K562 (cell line): ENCODE results near the gene EML3. TPM values are rescaled to one million over a fixed set of nuclear protein-coding genes. Genes with fewer than 3 reads are reported as not detected.

Experiments
- BACH1 ChIP-seq: fragments of 200-800 bp; sonication (Bioruptor generic); IDR thresholded peaks from 2 replicates; pipeline ENCODE4 v1.6.1; 2016; ENCODE audit warnings: missing genetic modification characterization, missing compliant biosample characterization
- CBFB ChIP-seq: sonication (generic); formaldehyde crosslinking; IDR thresholded peaks from 2 replicates; pipeline ENCODE4 v1.4.0; 2020; ENCODE audit warnings: mild to moderate bottlenecking, missing genetic modification reagents
- CBX8 ChIP-seq: fragments of 200-600 bp; sonication (generic); IDR thresholded peaks from 2 replicates; pipeline ENCODE4 v1.6.1; 2012; ENCODE audit warnings: borderline replicate concordance, mixed run types, low read depth, mild to moderate bottlenecking, moderate library complexity, mixed read lengths, low read length, control low read depth, inconsistent platforms; ENCODE audit not compliant: poor library complexity, severe bottlenecking; ENCODE audit errors: extremely low read depth
- E2F1 ChIP-seq: sonication (generic); formaldehyde crosslinking; IDR thresholded peaks from 2 replicates; pipeline ENCODE4 v1.8.1; 2023; ENCODE audit warnings: mild to moderate bottlenecking, missing genetic modification reagents, moderate library complexity
- ELF2 ChIP-seq: fragments of 250-450 bp; sonication (Bioruptor Pico); IDR thresholded peaks from 2 replicates; pipeline ENCODE4 v1.5.0; 2021; ENCODE audit warnings: mild to moderate bottlenecking
- EP400 ChIP-seq: fragments of 450-650 bp; IDR thresholded peaks from 2 replicates; pipeline ENCODE4 v1.6.1; 2017; ENCODE audit warnings: antibody characterized with exemption, mild to moderate bottlenecking, moderate library complexity
- HDGF ChIP-seq: fragments of 450-650 bp; IDR thresholded peaks from 2 replicates; pipeline ENCODE4 v1.6.1; 2016
- HMG20B ChIP-seq: fragments of 250-450 bp; sonication (Bioruptor Pico); IDR thresholded peaks from 2 replicates; pipeline ENCODE4 v1.5.0; 2021; ENCODE audit warnings: mild to moderate bottlenecking
- IRF9 ChIP-seq: fragments of 450-650 bp; IDR thresholded peaks from 2 replicates; pipeline ENCODE4 v1.6.1; 2016; ENCODE audit warnings: missing biosample characterization, missing genetic modification characterization
- JUNB ChIP-seq: fragments of 450-650 bp; formaldehyde crosslinking; conservative IDR thresholded peaks from 2 replicates; pipeline ENCODE4 v1.4.0; 2020; ENCODE audit warnings: mild to moderate bottlenecking
- JUND ChIP-seq, 2 experiments: IDR thresholded peaks; 2 replicates in 1 of 2; 3 replicates in 1 of 2; pipeline ENCODE4 v1.6.1; 2011; ENCODE audit warnings: borderline replicate concordance in 2 of 2, low read depth in 2 of 2, low read length in 2 of 2, improper control_type of control experiment in 1 of 2, missing biosample characterization in 1 of 2, missing genetic modification characterization in 1 of 2, missing genetic modification reagents in 1 of 2
- NFE2 ChIP-seq: IDR thresholded peaks from 2 replicates; pipeline ENCODE4 v1.6.1; 2014; ENCODE audit warnings: antibody characterized with exemption, low read depth
- PHF21A ChIP-seq: fragments of 450-650 bp; IDR thresholded peaks from 2 replicates; pipeline ENCODE4 v1.6.1; 2017; ENCODE audit warnings: low read depth, borderline replicate concordance
- PHF8 ChIP-seq: fragments of 200-600 bp; sonication (generic); IDR thresholded peaks from 2 replicates; pipeline ENCODE4 v1.6.1; 2012; ENCODE audit warnings: mixed run types, mild to moderate bottlenecking, inconsistent platforms, low read length, moderate library complexity, borderline replicate concordance
- POLR2A ChIP-seq: fragments of 450-650 bp; conservative IDR thresholded peaks from 2 replicates; pipeline ENCODE4 v1.6.1; 2016
- RFX7 ChIP-seq: fragments of 250-450 bp; sonication (Bioruptor Pico); IDR thresholded peaks from 2 replicates; pipeline ENCODE4 v1.5.1; 2021; ENCODE audit warnings: mild to moderate bottlenecking
- ZNF12 ChIP-seq: sonication (generic); formaldehyde crosslinking; IDR thresholded peaks from 2 replicates; pipeline ENCODE4 v1.4.0; 2020; ENCODE audit warnings: mild to moderate bottlenecking, missing genetic modification reagents
- ZNF121 ChIP-seq: sonication (generic); formaldehyde crosslinking; conservative IDR thresholded peaks from 2 replicates; pipeline ENCODE4 v1.8.0; 2022; ENCODE audit warnings: missing genetic modification reagents
- ZNF133 ChIP-seq: fragments of 250-450 bp; sonication (Bioruptor Pico); IDR thresholded peaks from 2 replicates; pipeline ENCODE4 v1.4.0; 2020; ENCODE audit warnings: mild to moderate bottlenecking
- ZNF408 ChIP-seq: fragments of 250-450 bp; sonication (Bioruptor Pico); IDR thresholded peaks from 2 replicates; pipeline ENCODE4 v1.4.0; 2020; ENCODE audit warnings: low read depth, mild to moderate bottlenecking, moderate library complexity
- ZNF785 ChIP-seq: fragments of 250-450 bp; sonication (Bioruptor Pico); IDR thresholded peaks from 2 replicates; pipeline ENCODE4 v1.4.0; 2020; ENCODE audit warnings: mild to moderate bottlenecking
- polyA plus RNA-seq, 8 experiments: library from polyadenylated mRNA; depleted of rRNA in 4 of 8; stranded (reverse) in 5 of 8; unstranded in 3 of 8; fragments of >200 nt; fragmentation: Nextera tagmentation in 2 of 8; fragmentation: Illumina TruSeq in 1 of 8; extraction: Ambion mirVana in 2 of 8; extraction: Trizol in 1 of 8; gene quantifications; 2 replicates each; pipeline versions ENCODE4 v1.2.1 to v1.2.3, GENCODE V29; 2011 to 2014; ENCODE audit warnings: inconsistent platforms in 1 of 8, missing spikeins in 1 of 8
- total RNA-seq, 7 experiments: library from RNA; depleted of rRNA in 6 of 7; stranded (reverse); fragments of >200 nt in 6 of 7; fragmentation: Illumina TruSeq in 2 of 7; extraction: Trizol in 2 of 7; gene quantifications; 2 replicates each; pipeline versions ENCODE4 v1.2.1 to v1.2.3, GENCODE V29; 2011 to 2021; ENCODE audit warnings: low replicate concordance in 1 of 7
- TF ChIP-seq, protein P1 (sequence below): sonication (generic); formaldehyde crosslinking; IDR thresholded peaks from 2 replicates; pipeline ENCODE4 v1.8.0; 2022; ENCODE audit warnings: missing genetic modification reagents, mild to moderate bottlenecking, borderline replicate concordance
- TF ChIP-seq, protein P2 (sequence below): IDR thresholded peaks from 2 replicates; pipeline ENCODE4 v1.6.1; 2012; ENCODE audit warnings: low read depth, low read length, improper control_type of control experiment, borderline replicate concordance

EML3 gene
- total and polyA plus RNA-seq, 9 of the 15 experiments (the other 6 are each of a cell fraction or from before 2014, with no cell fraction given) = 0.32 to 90.5 (median 26.4) TPM

GRCh38 chr11:62612366-62613290, at the start of gene EML3, which contains the start of gene ROM1 (continued):
- TF ChIP-seq, protein P1, sequence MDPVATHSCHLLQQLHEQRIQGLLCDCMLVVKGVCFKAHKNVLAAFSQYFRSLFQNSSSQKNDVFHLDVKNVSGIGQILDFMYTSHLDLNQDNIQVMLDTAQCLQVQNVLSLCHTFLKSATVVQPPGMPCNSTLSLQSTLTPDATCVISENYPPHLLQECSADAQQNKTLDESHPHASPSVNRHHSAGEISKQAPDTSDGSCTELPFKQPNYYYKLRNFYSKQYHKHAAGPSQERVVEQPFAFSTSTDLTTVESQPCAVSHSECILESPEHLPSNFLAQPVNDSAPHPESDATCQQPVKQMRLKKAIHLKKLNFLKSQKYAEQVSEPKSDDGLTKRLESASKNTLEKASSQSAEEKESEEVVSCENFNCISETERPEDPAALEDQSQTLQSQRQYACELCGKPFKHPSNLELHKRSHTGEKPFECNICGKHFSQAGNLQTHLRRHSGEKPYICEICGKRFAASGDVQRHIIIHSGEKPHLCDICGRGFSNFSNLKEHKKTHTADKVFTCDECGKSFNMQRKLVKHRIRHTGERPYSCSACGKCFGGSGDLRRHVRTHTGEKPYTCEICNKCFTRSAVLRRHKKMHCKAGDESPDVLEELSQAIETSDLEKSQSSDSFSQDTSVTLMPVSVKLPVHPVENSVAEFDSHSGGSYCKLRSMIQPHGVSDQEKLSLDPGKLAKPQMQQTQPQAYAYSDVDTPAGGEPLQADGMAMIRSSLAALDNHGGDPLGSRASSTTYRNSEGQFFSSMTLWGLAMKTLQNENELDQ = no peak
- TF ChIP-seq IRF9 (tag) = no peak
- no peak for TF ChIP-seq BACH1
- TF ChIP-seq CBFB (CRISPR knock-in tag) = no peak
- TF ChIP-seq E2F1 (CRISPR knock-in tag) = no peak
- no peak for TF ChIP-seq ELF2
- no peak for TF ChIP-seq JUND (IDR thresholded peaks at IDR 0.05; ENCODE audit: borderline replicate concordance, low read depth, low read length)
- no peak for TF ChIP-seq JUND (tag; IDR thresholded peaks at IDR 0.05; ENCODE audit: borderline replicate concordance, low read depth, low read length)
- TF ChIP-seq PHF8 = peak; percentile 36
- no peak for TF ChIP-seq ZNF121 (CRISPR knock-in tag)
- no peak for TF ChIP-seq ZNF785 (CRISPR knock-in tag)
- TF ChIP-seq PHF21A = no peak
- TF ChIP-seq ZNF12 = no peak
- TF ChIP-seq ZNF133 (CRISPR knock-in tag) = no peak
- TF ChIP-seq CBX8 = no peak
- TF ChIP-seq, protein P2, sequence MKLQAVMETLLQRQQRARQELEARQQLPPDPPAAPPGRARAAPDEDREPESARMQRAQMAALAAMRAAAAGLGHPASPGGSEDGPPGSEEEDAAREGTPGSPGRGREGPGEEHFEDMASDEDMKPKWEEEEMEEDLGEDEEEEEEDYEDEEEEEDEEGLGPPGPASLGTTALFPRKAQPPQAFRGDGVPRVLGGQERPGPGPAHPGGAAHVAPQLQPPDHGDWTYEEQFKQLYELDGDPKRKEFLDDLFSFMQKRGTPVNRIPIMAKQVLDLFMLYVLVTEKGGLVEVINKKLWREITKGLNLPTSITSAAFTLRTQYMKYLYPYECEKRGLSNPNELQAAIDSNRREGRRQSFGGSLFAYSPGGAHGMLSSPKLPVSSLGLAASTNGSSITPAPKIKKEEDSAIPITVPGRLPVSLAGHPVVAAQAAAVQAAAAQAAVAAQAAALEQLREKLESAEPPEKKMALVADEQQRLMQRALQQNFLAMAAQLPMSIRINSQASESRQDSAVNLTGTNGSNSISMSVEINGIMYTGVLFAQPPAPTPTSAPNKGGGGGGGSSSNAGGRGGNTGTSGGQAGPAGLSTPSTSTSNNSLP = no peak
- TF ChIP-seq ZNF408 (CRISPR knock-in tag) = no peak
- TF ChIP-seq EP400 = no peak
- no peak for TF ChIP-seq HDGF
- no peak for TF ChIP-seq POLR2A
- TF ChIP-seq HMG20B (CRISPR knock-in tag) = no peak
- TF ChIP-seq NFE2 = no peak
- TF ChIP-seq JUNB (CRISPR knock-in tag) = no peak
- no peak for TF ChIP-seq RFX7 (CRISPR knock-in tag)
